ENCODE results near the gene PHTF2.
"Not testable (repeated sequence)": the region's sequence is repeated elsewhere in the genome, so short reads cannot be mapped to it uniquely, and the experiment has no call there.

Gene PHTF2

DNA sequence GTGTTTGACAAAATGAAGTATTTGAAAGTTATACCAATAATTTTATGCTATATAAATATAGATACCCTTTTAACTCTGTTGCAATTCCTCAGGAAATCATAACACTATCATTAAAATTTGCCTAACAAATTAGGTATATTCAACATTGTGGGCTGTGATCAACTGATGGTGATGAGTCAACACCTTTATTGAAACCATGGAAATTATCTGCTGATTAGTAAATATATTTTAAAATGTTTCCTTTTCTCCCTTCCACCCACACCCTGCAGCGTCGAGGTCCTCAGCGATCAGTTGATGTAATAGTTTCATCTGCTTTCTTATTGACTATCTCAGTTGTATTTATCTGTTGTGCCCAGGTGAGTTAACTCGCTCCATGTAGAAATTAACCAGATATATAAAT lies 143.9 kb downstream of the PHTF2 start:
- no peak for DNase-seq

DNA sequence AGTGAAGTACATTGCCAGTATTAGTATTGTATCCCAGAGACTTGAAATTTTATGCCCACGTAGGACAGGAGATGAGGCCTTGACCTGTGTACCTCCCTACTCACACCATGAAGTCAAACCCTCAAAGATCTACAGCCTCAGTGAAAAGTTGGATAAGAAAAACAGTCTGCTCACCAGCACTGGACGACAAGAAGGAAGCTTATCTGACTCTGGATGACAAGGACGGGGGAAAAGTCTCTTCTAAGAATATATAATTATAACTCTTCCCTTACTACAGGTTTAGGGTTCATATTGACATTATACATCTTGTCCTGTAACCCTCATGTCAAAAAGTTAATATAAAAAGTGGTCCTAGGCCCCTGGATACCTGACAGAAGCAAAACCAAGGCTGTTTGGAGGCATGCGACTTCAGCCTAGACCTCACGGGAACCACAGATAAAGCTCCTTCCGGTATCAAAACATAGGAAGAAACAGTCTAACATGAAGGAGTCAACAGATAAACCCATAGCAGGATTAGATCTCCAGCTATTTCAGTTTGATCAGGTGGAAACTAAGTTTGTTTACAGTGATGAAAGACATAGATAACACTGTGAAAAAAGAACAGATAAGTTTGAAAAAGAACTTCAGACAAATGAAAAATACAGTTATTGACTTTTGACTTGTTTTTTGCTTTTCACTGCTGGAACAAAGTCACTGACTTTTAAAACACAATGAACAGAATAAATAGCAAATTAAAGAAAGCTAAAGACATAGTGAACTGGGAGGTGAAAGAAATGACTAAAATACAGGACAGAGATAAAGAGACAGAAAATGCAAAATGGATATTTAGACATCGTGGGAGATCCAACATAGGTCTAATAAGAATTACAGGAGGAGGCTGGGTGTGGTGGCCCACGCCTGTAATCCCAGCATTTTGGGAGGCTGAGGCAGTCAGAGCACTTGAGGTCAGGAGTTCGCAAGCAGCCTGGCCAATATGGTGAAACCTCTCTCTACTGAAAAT lies 145.9 kb downstream of the PHTF2 start:
- DNase-seq: no peak

DNA sequence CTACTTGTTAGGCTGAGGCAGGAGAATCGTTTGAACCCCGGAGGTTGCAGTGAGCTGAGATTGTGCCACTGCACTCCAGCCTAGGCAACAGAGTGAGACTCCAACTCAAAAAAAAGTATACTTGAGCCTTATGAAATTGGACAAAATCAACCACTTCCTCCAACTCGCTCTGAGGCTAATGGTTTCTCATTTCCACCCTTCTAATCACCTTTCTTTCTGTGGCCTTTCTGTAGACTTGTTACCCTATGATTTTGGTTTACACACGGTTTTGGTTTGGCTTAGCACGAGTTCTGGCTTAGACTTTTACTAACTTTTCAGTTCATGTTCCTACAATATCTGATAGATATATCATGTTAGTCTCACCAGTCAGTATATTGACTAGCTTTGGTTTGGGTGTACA lies 152.0 kb downstream of the PHTF2 start:
- no peak for DNase-seq

DNA sequence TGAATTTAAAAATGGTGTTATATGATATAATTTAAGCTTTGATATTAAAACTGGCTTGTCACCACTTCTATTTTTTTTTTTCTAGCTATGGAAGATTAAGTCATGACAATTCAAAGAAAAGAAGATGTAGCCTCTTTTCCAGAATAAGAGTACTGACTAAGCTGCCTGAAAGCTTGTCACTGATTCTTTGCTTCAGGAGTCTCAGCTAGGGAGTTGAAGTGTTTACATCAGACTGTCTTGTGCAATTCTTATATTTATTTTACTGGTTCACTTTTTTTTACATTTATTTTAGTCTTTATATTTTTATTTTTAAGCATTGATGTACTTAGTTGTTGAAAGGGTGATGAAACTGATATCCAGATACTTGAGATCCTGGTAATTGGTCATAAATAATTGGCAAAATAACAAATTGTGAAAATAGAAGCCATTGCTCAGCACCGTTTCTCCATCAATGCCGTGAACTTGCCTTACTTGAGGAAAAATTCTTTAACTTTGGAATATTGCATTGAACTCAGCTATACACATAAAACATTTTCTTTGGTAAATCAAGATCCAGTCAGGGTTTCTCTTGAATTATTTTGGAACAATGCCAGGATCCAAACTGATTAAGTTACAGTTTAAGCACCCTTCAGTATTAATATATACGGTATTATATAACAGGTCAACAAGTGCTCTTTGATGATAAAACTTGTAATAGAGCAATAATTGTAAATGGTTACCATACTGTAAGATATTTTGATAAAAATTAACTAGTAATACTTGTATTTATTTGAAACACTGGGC lies 156.4 kb downstream of the PHTF2 start:
- DNase-seq: no peak

DNA sequence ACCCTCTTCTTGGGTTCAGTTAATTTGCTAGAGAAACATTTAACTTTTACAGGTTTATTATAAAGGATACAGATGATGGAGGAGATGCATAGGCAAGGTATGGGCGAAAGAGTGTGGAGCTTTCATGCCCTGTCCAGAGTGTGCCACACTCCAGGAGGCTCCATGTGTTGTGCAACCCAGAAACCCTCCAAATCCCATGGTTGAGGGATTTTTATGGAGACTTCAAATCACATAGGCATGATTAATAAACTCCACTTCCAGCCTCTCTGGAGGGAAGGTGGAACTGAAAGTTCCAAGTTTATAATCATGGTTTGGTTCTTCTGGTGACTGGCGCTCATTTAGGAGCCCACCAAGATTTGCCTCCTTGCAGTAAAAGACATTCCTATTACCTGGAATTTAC lies 159.9 kb downstream of the PHTF2 start:
- no peak for DNase-seq

DNA sequence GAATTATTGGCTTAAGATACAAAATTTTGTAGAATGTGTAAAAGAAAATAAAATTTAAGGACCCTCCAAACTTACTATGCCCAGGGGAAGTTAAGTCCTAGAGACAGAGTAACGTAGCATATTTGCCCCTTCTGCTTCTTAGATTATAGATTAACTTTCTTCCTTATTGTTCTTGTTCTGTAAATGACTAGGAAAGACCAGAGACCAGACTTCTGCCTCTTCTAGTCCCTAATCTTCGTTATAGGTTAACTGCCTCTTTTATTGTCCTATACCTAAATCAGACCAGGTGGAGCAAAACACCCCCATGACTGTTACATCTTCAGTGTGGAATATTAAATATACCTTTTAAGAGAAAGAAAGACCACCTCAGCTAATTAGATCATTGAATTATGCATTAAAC lies 160.5 kb downstream of the PHTF2 start:
- no peak for DNase-seq

DNA sequence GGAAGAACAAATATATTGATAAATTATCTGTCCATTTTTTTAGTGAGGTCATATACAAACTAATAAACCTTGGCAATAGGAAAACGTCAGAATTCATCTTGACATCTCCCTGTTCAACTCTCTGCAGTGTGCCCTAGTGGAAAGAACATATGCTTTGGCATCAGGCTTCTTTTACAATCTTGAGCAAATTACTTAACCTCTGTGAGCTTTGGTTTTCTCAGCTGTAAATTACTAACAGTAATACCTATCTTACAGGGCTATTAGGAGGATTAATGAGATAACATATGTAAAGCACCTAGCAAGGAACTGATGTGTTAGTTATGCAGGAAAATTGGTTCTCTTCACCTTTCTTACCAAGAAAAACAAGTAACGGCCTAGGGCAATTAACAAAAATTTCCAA lies 161.8 kb downstream of the PHTF2 start:
- DNase-seq: no peak

DNA sequence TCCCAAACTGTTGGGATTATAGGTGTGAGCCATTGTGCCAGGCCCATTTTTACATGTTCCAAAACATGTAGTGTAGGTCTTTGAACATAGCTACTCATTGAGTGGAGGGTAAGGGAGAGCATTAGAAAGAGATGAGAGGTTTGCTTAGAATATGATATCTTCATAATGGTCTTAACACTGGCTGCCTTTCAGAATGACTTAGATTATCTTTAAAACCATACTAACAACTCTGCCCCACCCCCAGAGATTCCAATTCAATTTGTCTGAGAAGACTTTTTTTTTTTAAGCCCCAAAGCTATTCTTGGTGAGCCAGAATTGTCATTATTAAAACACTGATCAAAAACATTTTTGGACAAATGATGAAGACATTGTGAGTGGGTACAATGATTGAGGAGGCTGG lies 168.9 kb downstream of the PHTF2 start:
- DNase-seq: no peak

DNA sequence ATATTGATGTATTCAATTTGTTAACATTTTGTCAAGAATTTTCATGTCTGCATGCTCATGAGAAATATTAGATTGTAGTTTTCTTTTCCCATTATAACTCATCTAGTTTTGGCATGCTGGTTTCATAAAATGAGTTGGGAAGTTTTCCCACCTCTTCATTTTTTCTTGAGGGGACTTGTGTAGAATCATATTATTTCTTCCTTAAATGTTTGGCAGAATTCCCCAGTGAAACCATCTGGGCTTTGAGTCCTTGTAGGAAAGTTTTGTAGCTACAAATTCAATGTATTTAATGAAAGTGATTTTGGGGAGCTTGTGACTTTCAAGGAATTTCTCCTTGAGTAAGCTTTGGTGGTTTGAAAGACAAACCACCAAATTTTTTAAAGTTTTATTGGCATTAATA lies 173.2 kb downstream of the PHTF2 start:
- peak in 1 of 2 donors; percentile 2 for DNase-seq

DNA sequence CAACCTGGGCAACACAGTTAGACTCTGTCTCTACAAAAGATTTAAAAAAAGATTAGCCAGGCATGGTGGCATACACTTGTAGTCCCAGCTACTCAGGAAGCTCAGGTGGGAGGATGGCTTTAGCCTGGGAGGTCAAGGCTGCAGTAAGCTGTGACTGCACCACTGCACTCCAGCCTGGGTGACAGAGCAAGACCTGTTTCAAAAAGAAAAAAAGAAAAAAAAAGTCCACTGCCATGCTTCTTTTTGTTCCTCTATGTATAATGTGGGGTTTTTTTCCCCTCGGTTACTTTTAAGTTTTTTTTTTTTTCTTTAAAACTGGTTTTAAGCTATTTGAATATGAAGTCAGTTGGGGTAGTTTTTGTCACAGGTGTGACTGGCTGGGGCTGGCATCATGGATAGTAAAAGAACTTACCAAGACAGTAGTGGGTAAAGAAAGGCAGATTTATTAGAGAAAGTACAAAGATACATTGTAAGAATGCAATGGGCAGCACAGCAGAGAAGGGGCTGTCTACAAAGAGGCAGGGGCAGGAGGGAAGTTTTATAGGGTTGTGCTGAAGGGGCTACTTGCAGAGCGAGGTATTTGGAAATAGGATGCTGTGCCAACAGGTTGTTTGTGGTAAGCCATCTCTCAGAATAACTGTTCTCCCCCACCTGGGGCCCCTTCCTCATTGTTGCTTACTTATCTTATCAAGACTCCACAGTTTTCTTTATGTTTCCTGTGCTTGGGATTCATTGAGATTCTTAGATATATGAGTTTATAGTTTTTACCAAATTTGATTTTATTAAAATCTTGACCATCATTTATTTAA lies 177.3 kb downstream of the PHTF2 start:
- no peak for DNase-seq

DNA sequence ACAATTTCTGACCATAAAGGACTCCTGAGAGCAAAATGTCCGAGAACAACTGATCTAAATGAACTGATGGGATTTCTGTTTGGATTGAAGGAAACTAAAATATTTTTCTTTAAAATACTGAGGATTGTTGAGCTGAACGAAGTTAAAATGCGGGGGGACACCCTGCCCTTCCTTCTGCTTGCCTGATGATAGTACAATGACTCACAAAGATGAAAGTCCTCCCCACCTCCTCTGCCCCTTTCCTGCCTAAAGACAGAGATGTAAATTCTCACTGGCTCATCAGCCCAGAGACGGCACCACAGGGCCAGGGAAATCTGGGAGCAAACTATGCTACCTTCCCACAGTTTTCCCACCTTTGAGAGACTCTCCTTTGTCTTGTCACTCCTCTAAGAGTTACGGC lies 180.6 kb downstream of the PHTF2 start:
- DNase-seq: no peak

DNA sequence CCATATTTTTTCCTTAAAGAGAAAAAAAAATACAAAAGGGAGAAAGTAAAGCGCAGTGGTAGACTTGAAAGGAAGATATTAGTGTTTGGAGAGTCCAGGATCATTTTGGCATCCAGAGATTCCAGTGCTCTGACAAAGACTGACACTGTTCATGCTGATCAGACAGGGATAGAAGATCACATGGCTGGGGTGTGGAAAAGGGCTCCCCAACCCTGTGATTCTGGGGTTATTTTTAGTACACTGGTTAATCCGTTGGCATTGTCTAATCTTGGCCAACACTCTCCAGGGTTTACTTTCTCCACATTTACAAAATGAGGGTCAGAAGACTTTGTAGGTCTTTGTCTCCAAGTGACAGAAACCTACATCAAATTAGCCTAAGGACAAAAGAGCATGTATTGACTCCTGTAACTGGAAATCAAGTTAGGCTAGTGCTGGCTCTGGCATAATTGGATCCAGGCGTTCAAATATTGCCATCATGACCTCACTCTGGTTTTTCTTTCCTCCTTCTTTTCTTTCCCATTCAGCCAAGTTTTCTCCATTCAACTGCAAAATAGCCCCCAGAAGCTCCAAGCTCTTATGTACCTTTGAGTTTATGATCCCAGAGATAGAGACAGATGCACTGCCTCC lies 181.6 kb downstream of the PHTF2 start:
- DNase-seq: no peak

DNA sequence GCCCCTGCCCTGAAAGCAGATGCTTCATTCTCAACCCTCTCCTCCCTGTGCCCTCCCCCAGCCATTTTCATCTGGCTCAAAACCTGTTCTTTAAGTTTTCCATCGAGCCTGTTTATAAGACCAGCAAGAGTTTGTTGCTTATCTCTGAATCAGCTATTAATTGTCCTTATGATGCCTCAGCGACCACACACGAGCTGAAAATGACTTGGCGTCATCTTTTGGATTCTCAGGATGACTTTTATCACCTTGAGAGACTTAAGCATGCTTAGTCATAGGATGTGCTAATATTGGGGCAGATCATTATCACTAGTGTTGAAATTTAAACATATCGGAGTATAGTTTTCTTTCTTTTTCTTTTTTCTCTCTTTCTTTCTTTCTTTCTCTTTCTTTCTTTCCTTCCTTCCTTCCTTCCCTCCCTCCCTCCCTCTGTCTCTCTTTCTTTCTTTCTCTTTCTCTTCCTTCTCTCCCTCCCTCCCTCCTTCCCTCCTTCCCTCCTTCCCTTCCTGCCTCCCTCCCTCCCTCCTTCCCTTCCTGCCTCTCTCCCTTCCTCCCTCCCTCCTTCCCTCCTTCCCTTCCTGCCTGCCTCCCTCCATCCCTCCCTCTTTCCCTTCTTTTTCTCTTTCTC lies 184.5 kb downstream of the PHTF2 start:
- DNase-seq: no peak

DNA sequence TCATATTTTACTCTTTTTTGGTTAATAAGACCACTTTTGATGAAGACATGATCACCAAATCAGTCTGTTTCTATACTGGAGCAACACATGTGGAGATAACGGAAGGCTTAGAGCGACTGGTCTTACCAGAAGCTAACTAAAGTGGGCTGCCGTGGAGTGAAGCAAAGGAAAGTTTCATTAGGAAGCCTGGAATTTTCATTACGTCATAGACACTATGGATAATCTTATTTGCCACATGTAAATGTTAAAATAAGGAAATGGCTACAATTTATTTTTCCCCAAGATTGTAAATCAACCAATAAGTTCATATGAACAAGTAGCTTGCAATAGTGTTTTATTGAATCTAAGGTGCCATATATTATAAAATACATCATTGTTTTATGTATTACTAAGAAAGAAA lies 185.4 kb downstream of the PHTF2 start:
- DNase-seq: no peak

DNA sequence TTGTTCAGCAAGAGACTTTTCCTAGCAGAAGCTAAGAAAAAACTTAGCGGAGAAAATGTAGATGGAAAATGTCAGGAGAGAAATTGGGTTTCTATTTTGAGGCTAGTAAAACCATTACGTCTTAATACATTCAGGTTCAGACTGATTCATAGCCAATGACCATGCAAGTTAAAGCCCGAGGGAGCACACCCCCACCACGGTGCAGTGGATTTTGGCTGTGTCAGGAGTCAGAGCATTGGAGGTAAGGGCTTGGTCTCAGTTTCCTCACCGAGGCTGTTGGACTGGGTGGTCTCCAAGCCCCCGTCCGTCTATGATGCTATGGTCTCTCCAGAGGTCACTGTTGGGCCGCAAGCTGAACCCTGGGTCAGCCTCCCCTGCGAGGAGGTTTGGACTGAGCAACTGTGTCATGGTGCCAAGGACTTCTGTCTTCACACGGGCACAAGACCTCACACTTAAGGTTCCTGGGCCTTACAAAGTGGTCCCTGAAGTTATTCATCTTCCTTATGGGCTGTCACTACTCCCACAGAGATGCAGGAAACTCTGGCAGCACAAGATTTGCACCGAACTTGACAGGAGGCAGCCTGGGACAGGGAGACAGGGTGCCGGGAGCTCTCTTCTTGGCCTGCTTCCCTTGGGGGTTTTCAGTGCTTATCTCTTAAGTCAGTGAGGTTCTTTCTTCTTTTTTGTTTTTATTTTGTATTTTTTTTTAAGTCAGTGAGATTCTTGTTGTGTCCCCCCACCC lies 186.8 kb downstream of the PHTF2 start:
- no peak for DNase-seq

DNA sequence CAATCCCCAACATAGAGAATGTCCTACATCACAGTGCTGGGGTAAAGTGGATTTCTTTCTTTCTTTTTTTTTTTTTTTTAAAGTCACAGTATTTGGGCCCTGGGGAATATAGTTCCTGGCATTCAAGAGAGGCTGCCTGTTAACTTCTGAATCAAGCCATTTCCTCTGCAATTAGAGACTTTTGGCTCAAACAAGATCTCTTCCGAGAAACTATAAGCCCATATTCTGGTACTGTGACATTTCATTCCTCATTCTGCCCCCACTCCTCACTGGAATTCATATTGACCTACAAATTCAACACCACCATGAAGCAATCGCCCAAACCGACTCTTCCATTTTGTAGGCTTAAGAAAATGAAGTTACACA lies 187.4 kb downstream of the PHTF2 start:
- DNase-seq: no peak

DNA sequence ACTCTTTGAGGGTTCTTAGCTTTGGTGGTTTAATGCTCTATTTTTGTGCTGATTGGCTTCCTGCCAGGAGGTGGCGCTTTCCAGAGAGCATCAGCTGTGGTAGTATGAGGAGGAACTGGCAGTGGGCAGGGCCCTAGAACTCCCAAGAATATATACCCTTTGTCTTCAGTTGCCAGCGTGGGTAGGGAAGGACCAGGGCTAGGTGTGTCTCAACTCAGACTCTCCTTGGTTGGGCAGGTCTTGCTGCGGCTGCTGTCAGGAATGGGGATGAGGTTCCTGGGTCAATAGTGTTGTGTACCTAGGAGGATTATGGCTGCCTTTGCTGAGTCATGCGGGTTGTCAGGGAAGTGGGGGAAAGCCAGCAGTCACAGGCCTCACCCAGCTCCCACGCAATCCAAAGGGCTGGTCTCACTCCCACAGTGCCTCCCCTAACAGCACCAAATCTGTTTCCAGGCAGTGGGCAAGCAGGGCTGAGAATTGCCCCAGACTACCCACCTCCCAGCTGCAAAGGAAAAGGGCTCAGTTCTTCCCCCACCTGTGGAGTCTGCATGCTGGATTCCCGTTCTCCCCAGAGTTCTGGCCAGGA lies 191.5 kb downstream of the PHTF2 start:
- DNase-seq: no peak

DNA sequence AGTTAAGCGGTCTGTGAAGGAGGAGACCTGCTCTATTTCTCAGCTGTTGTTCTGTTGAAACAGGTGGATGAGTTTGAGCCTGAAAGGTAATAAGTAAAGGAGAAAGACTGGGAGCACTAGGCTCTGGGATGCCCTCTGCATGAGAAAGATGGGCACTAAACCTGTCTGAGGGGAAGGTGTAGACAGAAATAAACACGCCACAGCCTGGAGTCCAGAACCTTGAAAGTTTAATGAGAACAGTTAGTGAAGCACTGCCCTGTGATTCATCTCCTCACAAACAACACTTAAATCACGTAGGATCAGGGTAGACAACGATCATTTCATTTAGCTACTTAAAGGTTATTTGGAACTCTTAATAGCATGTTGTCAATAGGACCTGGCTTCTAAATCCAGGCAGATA lies 193.1 kb downstream of the PHTF2 start:
- no peak for DNase-seq

DNA sequence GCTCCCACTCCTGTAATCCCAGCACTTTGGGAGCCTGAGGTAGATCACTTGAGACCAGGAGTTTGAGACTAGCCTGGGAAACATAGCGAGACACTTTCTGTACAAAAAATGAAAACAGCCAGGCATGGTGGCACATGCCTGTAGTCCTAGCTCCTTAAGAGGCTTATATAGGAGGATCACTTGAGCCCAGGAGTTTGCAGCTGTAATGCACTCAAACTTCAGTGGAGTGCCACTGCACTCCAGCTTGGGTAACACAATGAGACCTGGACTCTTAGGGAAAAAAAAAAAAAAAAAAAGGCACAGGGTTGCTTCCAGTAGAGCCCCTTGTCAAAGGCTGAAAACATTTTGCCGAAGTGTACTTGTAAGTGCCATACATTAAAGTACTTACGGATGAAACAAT lies 195.3 kb downstream of the PHTF2 start:
- no peak for DNase-seq

DNA sequence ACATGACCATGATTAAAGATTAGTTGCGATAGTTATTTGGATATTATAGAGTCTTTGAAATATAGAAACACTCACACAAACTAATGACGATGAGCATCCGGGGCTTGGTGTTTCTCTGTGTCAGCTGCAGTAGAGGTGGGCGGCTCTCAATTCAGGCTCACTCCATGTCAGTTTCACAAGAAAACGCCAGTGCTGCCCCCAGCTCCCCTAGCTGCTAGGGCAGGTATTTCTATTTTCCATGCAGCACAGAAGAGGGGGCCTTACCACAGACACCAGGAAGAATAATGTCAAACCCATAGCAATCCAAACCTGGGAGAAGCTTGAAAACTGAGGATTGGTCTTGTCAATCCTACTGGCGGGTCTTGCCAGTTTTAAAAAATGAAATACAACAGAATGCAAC lies 197.1 kb downstream of the PHTF2 start:
- no peak for DNase-seq

DNA sequence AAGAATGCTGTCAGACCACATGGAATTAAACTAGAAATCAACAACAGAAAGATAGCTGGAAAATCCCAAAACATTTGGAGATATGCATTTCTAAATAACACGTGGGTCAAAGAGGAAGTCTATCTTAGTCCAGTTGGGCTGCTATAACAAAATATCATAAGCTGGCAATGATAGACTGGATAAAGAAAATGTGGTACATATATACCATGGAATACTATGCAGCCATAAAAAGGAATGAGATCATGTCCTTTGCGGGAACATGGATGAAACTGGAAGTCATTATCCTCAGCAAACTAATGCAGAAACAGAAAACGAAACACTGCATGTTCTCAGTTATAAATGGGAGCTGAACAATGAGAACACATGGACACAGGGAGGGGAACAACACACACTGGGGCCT lies 200.6 kb downstream of the PHTF2 start:
- not testable (repeated sequence) for DNase-seq
